Measurements from ENCODE around the gene PLIN1.

- TF ChIP-seq EZH2 (IDR thresholded peaks at IDR 0.05) (no peak), CTCF (IDR thresholded peaks at IDR 0.05) (no peak)
Observed at GRCh38 chr15:89641053-89641452, 38.1 kb downstream of the PLIN1 start.

Measured in neural progenitor cell (in vitro differentiated cells).